ENCODE measurements around the gene NUDT14.

DNA sequence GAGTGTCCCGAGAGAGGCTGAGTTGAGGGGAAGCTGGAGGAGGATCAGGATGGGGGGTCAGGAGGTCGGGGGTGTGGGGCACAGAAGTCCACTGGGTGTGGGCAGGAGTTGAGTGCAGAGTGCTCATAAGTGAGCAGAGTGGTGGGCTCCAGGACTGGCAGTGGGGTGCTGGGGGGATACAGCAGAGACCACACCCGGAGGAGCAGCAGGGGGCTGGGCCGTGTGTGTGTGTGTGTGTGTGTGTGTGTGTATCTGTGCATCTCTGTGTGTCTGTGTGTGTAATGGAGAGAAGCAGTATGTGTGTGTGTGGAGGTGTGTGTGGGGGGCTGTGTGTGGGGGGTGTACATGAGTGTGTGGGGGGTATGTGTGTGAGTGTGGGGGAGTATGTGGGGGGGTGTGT is 4.9 kb upstream of the NUDT14 start:
- TF ChIP-seq, protein P1, sequence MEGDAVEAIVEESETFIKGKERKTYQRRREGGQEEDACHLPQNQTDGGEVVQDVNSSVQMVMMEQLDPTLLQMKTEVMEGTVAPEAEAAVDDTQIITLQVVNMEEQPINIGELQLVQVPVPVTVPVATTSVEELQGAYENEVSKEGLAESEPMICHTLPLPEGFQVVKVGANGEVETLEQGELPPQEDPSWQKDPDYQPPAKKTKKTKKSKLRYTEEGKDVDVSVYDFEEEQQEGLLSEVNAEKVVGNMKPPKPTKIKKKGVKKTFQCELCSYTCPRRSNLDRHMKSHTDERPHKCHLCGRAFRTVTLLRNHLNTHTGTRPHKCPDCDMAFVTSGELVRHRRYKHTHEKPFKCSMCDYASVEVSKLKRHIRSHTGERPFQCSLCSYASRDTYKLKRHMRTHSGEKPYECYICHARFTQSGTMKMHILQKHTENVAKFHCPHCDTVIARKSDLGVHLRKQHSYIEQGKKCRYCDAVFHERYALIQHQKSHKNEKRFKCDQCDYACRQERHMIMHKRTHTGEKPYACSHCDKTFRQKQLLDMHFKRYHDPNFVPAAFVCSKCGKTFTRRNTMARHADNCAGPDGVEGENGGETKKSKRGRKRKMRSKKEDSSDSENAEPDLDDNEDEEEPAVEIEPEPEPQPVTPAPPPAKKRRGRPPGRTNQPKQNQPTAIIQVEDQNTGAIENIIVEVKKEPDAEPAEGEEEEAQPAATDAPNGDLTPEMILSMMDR (conservative IDR thresholded peaks at IDR 0.05; ENCODE audit: low read depth in 2 of 2): no peak
- no peak for TF ChIP-seq EZH2 (IDR thresholded peaks at IDR 0.05; ENCODE audit: low read depth, unreplicated experiment)
- no peak for TF ChIP-seq JUNB (IDR thresholded peaks at IDR 0.05; ENCODE audit: unreplicated experiment)
- TF ChIP-seq POLR2AphosphoS5 (IDR thresholded peaks at IDR 0.05; ENCODE audit: low read depth): no peak
